ENCODE results near the gene TLE4. TPM values are rescaled to one million over a fixed set of nuclear protein-coding genes. Genes with fewer than 3 reads are reported as not detected.

The TLE4 gene
- total and polyA plus RNA-seq, 10 of the 15 experiments (the other 5 are each of a cell fraction or from before 2014, with no cell fraction given): 5.3 to 53.3 (median 23.3) TPM

GRCh38 chr9:79768194-79768593 lies 196.4 kb downstream of the TLE4 start (continued):
- TF ChIP-seq, protein P1, sequence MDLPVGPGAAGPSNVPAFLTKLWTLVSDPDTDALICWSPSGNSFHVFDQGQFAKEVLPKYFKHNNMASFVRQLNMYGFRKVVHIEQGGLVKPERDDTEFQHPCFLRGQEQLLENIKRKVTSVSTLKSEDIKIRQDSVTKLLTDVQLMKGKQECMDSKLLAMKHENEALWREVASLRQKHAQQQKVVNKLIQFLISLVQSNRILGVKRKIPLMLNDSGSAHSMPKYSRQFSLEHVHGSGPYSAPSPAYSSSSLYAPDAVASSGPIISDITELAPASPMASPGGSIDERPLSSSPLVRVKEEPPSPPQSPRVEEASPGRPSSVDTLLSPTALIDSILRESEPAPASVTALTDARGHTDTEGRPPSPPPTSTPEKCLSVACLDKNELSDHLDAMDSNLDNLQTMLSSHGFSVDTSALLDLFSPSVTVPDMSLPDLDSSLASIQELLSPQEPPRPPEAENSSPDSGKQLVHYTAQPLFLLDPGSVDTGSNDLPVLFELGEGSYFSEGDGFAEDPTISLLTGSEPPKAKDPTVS (IDR thresholded peaks at IDR 0.05; ENCODE audit: low read depth, low read length): no peak
- TF ChIP-seq ATF7 (IDR thresholded peaks at IDR 0.05; ENCODE audit: low read depth) (no peak), POLR2A (IDR thresholded peaks at IDR 0.05; ENCODE audit: low read depth, low read length) (no peak), MYB (IDR thresholded peaks at IDR 0.05; ENCODE audit: borderline replicate concordance, low read depth, low read length) (no peak)

- Histone ChIP-seq H3K79me2 (ENCODE audit: control insufficient read depth, insufficient read depth, low read length) (no peaks in the 10 kb centered on the region), H3K9me3 (replicated peaks; ENCODE audit: control insufficient read depth, insufficient read depth, low read length) (no peaks in the 10 kb centered on the region), H3K4me1 (ENCODE audit: control insufficient read depth, insufficient read depth, low read length) (no peaks in the 10 kb centered on the region), H4K20me1 (ENCODE audit: control insufficient read depth, insufficient read depth) (no peaks in the 10 kb centered on the region), H3K27me3 (replicated peaks in 1 of 2; ENCODE audit: control insufficient read depth in 2 of 2, insufficient read depth in 2 of 2, low read length in 1 of 2) (no peaks in the 10 kb centered on the region; a peak in 1 of 4 replicates), H3K4me3 (no peak overlapping the region), H2AFZ (ENCODE audit: control insufficient read depth, low read depth, low read length) (no peak overlapping the region), H3K36me3 (ENCODE audit: control insufficient read depth in 2 of 2, insufficient read depth in 2 of 2, low read length in 1 of 2) (no peaks in the 10 kb centered on the region), H3K27ac (ENCODE audit: control insufficient read depth, insufficient read depth) (no peak overlapping the region), H3K4me2 (ENCODE audit: control insufficient read depth, insufficient read depth) (no peak overlapping the region), H3K9ac (ENCODE audit: control insufficient read depth, insufficient read depth, low read length) (no peak overlapping the region)
- FAIRE-seq (no peak), ATAC-seq (no peak), DNase-seq (ENCODE audit: low read depth, low spot score) (no peak)
- in situ Hi-C loops (cut with MboI): no loop called here
- POLR2A ChIA-PET: no interaction called here
- BruUV-seq (replicated peaks): no TSS peak
- intact Hi-C loops (cut with micrococcal nuclease; ENCODE audit: unreplicated experiment): no loop called here
- CTCF ChIA-PET: interaction anchor here (0.5 kb wide), 1 partner anchor 1895 kb away, joined by 3 read pairs; no protein-coding TSS in a partner anchor
- RAD21 ChIA-PET (ENCODE audit: unreplicated experiment): no interaction called here
- TF ChIP-seq MTA2 (IDR thresholded peaks at IDR 0.05; ENCODE audit: low read depth) (no peak), EED (IDR thresholded peaks at IDR 0.05; ENCODE audit: low read depth) (no peak), FOXM1 (IDR thresholded peaks at IDR 0.05; ENCODE audit: low read depth, low read length) (no peak), ZNF24 (IDR thresholded peaks at IDR 0.05) (no peak), RELA (IDR thresholded peaks at IDR 0.05; ENCODE audit: borderline replicate concordance, partially characterized antibody) (no peak), JUNB (IDR thresholded peaks at IDR 0.05) (no peak), BACH1 (IDR thresholded peaks at IDR 0.05; ENCODE audit: borderline replicate concordance) (no peak), ZNF207 (IDR thresholded peaks at IDR 0.05; ENCODE audit: borderline replicate concordance) (no peak), JUND (IDR thresholded peaks at IDR 0.05; ENCODE audit: low read depth, low read length) (no peak), EP300 (IDR thresholded peaks at IDR 0.05; ENCODE audit: borderline replicate concordance in 1 of 2, control insufficient read depth in 1 of 2, low read depth in 2 of 2, low read length in 2 of 2) (no peak), POLR2A (IDR thresholded peaks at IDR 0.05; ENCODE audit: low read depth, low read length) (no peak), KDM1A (IDR thresholded peaks at IDR 0.05; ENCODE audit: borderline replicate concordance) (no peak), USF2 (IDR thresholded peaks at IDR 0.05; ENCODE audit: borderline replicate concordance, low read depth, low read length) (no peak), SREBF2 (IDR thresholded peaks at IDR 0.05; ENCODE audit: low read length) (no peak), MEF2A (IDR thresholded peaks at IDR 0.05; ENCODE audit: insufficient read depth, low read depth, low read length) (no peak), SRF (IDR thresholded peaks at IDR 0.05; ENCODE audit: low read depth in 2 of 2, low read length in 2 of 2) (no peak)
- TF ChIP-seq, protein P2, sequence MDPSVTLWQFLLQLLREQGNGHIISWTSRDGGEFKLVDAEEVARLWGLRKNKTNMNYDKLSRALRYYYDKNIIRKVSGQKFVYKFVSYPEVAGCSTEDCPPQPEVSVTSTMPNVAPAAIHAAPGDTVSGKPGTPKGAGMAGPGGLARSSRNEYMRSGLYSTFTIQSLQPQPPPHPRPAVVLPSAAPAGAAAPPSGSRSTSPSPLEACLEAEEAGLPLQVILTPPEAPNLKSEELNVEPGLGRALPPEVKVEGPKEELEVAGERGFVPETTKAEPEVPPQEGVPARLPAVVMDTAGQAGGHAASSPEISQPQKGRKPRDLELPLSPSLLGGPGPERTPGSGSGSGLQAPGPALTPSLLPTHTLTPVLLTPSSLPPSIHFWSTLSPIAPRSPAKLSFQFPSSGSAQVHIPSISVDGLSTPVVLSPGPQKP (IDR thresholded peaks at IDR 0.05; ENCODE audit: low read depth, low read length): no peak
- SMC1A ChIA-PET (ENCODE audit: uncharacterized antibody, unreplicated experiment): no interaction called here
- 53% methylated on average over 4 of the region's 4 CpGs for WGBS (ENCODE audit: insufficient coverage, insufficient replicate concordance, low lambda C conversion rate, missing lambda C conversion rate)
These were observed 197.9 kb downstream of the TLE4 start for GRCh38 chr9:79769476-79770275.
